ENCODE data around the gene COMMD4.
"Not testable (repeated sequence)": the region's sequence is repeated elsewhere in the genome, so short reads cannot be mapped to it uniquely, and the experiment has no call there.

COMMD4 gene

DNA sequence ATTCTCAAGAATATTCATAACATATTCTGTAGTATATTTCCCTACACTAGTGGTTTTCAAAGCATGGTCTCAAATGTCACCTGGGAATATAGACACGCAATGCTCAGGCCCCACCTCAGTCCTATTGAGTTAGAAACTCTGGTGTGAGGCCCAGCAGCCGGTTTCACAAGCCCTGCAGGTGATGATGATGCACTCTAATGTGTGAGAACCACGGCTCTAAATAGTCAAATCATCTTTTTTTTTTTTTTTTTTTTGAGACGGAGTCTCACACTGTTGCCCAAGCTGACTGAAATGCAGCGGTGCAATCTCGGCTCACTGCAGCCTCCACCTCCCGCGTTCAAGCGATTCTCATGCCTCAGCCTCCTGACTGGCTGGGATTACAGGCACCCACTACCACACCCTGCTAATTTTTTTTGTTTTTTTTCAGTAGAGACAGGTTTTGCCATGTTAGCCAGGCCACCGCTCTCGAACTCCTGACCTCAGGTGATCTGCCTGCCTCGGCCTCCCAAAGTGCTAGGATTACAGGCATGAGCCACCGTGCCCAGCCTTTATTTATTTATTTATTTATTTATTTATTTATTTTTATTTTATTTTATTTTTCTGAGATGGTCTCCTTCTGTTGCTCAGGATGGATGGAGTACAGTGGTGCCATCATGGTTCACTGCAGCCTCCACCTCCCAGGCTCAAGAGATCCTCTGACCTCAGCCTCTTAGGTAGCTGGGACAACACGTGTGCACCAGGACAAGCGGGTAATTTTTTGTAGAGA lies 2.0 kb upstream of the COMMD4 start:
- DNase-seq, result not testable (repeated sequence)

DNA sequence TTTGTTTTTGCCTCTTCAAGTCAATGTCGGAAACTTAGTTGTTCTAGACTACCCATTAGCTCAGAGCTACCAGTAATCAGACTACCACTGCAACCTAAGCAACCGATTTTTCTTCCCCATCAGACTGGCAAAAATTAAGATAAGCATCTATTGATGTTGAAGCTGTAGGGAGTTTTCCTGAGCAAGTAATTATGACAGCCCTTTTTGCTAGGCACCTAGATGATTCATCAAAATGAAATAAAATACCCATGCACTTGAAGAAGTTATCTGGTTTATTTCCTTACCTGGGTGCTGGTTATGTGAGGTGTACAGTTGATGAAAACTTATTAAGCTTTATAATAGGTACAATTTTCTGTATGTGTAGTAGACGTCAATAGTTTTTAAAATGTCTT lies 554 bp upstream of the COMMD4 start:
- no peak for DNase-seq

DNA sequence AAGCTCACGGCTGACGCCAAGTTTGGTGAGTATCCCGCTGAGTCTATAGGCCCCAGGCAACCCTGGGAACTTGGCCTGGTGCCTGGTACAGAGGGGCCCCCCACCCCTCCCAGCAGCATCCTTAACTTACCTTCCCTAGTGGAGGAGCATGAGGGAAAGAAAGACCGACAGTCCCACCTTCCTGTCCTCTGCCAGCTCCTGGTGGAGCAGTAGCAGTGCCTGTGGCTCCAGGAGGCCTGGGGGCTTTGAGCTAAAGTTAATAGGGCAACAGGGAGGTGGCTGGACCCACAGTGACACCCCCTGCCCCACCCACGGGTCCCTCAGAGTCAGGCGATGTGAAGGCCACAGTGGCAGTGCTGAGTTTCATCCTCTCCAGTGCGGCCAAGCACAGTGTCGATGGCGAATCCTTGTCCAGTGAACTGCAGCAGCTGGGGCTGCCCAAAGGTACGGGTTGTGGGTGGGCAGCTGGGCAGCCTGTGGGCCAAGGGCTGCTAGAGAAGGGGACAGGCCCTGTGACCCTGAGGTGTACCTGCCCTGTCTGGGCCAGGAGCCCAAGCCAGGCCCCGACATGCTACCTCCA lies 2.9 kb downstream of the COMMD4 start:
- DNase-seq, result no peak

DNA sequence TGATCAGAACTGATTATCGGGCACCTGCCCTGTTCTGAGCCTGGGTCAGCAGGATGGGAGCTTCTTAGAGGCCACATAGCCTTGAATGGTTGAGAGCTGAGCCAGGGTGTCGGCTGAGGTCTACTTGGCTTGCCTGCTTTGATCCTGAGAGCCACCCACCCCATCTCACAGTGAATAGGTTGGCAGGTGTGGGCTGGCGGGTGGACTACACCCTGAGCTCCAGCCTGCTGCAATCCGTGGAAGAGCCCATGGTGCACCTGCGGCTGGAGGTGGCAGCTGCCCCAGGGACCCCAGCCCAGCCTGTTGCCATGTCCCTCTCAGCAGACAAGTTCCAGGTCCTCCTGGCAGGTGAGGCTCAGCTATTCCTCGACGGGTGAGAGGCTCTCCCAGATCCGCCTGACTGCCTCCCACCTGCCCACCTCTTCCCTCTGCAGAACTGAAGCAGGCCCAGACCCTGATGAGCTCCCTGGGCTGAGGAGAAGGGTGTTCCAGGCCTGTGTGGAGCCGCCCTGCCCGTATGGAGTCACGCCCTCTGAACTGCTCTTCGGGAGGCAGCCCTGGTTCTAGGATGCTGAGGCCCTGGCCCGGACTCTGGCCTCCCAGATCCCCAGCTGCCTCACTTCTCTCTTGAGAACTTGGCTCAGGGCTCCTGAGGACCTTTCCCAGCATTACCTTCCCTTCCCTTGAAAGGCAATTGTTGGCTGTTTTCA lies 3.8 kb downstream of the COMMD4 start:
- DNase-seq, result no peak

DNA sequence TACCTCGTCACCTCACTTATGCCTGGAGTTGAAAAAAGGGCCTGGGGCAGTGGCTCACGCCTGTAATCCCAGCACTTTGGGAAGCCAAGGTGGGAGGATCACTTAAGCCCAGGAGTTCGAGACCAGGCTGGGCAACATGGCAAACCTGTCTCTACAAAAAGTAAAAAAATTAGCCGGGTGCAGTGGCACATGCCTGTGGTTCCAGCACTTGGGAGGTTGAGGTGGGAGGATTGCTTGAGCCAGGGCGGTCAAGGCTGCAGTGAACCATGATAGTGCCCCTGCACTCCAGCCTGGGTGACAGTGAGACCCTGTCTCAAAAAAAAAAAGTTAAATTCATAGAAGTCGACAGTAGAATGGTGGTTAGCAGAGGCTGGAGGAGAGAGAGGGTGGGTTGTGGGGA lies 6.4 kb downstream of the COMMD4 start:
- no peak for DNase-seq

DNA sequence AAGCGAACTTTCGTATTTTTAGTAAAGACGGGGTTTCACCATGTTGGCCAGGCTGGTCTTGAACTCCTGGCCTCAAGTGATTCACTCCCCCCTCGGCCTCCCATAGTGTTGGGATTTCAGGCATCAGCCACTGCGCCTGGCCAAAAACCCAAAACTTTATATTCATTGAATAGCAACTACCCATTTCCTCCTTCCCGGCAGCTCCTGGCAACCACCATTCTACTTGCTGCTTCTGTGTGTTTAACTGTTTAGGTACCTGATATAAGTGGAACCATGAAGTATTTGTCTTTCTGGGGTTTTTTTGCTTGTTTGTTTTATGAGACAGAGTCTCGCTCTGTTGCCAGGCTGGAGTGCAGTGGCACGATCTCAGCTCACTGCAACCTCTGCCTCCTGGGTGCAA lies 8.1 kb downstream of the COMMD4 start:
- not testable (repeated sequence) for DNase-seq

DNA sequence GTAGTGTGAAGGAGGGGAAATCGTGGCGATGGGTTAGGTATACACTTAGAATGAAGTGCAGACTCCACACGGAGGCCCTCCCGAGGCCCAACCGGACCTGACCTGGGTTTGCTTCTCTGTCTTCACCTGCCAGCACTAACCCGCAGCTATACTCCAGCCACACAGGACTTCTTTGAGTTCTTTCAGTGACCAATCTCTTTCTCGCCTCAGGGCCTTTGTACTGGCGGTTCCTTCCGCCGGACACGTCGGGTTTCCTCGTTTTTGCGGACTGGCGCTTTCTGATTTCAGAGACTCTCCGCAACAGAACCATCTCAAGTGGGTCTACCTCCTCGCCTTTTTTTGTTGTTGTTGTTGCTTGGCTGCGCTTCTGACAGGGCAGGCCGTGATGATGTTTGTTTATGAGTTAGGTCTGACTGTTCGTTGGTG lies 10.9 kb downstream of the COMMD4 start, which contains the start of gene NEIL1:
Gene NEIL1, plus strand, starts transcription at position 244 of the 426 bp plus-strand sequence. CDS start 1,867 bp downstream, outside the sequence.
- no peak for DNase-seq

DNA sequence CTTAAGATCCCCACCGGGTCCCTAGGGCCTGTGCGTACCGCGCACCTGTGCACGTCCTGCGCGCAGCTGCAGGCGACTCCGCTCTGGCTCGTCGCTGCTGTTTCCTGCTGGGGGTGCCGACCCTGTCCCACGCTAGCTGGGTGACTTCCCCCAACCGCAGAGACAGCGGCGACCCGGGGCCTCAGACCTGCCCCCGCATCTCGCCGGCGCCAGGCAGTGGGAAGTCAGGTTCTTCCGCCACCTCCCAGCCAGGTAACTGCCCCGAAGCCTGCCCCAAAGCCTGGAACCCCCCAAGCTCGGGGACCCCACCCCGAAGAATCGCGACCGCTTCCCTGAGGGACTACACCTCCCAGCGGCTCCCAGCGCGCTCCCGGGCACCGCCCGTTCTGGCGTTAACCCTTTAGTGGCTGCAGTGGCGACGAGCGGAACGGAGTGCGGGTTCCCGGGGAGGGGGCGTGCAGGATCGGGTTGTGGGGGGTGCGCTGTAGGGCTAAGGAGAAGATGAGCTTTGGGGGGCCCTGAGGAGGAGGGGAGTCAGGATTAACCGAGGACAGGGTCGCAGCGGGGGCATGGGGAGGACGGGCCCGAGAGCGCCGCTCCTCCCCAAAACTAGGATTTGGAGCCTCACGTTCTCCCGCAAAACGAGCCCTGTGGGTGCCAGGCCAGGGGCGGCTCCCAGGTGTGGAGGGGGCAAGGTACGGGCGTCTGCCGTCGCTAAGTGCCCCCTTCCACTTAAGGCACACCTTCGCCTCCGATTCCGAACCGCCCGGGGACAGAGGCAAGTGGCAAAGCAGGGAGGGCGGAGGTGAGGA lies 11.6 kb downstream of the COMMD4 start:
- DNase-seq, result peak; percentile 56

DNA sequence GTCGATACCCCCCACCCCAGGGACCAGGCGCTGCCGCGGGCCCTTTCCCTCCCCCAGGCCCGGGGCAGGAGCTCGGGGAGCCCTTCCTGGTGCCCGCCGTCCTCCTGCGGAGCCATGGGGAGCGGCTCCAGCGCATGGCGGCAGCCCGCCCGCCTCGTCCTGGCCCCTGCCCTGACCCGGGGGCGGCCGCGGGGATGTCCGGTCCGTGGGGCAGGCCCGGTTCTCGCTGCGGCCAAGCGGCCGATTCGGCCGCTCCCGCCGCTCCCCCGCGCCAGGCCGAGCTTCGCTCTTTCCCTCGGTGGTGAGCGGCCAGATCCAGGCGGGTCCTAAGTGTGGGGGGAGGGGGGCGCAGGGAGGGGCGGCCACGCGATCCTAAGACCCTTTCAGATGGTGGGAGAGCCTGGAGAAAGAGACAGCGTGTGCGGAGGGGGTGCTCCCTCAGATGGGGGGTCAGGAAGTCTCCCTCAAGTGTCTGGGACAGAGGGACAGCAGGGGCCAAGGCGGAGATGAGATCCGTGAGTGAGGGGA lies 12.2 kb downstream of the COMMD4 start:
- no peak for DNase-seq

DNA sequence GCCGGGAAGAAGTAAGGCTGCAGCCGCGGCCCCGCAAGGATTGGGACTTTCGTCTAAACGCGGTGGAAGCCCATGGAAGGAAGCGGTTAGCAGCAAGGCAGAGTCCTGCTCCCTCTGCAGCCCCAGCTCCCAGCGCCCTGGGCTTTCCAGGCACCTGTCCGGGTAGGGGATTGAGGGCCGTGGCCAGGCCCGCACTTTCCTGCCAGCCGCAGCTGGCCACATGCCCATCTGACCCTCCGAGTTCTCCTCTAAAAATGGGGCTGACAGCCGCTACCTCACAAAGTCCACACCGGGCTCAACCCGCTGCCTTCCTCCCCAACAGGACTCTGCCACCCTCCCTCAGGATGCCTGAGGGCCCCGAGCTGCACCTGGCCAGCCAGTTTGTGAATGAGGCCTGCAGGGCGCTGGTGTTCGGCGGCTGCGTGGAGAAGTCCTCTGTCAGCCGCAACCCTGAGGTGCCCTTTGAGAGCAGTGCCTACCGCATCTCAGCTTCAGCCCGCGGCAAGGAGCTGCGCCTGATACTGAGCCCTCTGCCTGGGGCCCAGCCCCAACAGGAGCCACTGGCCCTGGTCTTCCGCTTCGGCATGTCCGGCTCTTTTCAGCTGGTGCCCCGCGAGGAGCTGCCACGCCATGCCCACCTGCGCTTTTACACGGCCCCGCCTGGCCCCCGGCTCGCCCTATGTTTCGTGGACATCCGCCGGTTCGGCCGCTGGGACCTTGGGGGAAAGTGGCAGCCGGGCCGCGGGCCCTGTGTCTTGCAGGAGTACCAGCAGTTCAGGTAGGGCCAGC lies 12.9 kb downstream of the COMMD4 start:
- DNase-seq, result no peak

DNA sequence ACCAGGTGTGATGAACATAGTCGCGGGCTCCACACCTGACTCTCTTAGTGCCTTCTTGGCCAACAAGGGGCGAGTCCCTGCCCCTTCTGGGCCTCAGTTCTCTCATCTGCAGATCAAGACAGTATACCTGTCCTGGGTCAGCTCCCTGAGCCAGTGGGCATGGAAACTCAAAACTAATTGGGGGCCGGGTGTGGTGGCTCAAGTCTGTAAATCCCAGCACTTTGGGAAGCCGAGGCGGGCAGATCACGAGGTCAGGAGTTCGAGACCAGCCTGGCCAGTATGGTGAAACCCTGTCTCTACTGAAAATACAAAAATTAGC lies 13.4 kb downstream of the COMMD4 start:
- DNase-seq, result not testable (repeated sequence)

DNA sequence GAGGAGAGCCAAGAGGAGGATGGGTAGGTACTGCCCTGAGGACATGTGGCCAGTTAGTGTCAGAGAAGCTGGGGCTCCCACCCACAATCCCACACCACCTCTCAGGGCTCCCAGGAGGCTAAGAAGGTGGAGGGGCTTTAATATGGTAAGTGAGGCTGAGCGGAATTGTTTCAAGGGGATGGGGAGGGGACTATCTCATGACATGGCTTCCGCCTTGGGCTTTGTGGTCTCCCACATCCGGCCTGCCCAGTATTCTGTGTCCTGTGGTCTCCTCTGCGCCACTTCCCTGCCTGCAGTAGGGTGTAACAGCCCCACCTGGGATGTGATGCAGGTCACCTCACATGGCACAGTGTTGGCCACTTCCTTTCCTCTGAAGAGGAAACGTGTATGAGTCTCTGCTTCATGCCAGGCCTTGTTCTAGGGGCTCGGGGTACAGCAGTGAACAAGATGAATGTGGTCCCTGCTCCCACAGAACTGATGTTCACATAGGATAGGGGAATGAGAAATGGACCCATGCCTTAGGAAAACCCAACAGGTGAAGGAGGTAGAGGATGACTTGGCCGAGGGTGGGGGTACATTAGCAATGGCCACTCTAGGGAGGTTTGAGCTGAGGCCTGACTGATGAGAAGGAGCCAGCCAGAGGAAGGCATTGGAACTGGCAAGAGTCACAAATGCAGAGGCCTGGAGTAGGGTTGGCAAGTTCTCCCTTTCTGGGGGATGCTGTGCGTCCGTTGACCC lies 14.2 kb downstream of the COMMD4 start:
- peak; percentile 63 for DNase-seq

DNA sequence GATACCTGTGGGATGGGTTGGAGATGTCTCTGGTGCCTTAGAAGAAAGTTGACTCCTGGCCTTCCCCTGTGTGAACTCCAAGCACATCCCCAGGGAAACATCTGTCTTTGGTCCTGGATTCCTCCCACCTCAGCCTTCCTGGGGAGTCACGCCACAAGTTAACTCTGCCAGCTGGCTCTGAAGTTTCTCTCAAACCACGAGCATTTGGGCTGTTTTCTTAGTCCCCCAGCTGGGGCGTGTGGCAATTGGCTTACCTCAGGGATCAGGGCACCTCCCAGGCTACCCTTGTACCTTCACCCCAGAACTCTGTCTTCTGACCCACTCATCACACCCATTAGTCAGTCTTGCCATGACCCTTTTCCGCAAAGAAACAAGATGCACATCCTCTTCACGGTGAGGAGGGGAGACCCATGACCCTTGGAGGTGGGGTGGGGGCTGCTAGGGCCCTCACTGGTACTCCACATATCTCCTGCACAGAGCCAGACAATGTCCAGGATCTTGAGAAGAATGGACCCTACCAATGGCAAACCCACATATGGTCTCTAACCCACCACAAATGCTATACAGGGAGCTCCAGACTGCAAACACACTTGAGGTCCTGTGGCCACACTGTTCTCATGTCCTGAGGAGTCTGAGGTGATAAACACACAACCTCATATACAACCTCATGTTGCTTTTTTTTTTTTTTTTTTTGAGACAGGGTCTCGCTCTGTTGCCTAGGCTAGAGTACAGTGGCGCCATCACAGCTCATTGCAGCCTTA lies 14.9 kb downstream of the COMMD4 start:
- no peak for DNase-seq

DNA sequence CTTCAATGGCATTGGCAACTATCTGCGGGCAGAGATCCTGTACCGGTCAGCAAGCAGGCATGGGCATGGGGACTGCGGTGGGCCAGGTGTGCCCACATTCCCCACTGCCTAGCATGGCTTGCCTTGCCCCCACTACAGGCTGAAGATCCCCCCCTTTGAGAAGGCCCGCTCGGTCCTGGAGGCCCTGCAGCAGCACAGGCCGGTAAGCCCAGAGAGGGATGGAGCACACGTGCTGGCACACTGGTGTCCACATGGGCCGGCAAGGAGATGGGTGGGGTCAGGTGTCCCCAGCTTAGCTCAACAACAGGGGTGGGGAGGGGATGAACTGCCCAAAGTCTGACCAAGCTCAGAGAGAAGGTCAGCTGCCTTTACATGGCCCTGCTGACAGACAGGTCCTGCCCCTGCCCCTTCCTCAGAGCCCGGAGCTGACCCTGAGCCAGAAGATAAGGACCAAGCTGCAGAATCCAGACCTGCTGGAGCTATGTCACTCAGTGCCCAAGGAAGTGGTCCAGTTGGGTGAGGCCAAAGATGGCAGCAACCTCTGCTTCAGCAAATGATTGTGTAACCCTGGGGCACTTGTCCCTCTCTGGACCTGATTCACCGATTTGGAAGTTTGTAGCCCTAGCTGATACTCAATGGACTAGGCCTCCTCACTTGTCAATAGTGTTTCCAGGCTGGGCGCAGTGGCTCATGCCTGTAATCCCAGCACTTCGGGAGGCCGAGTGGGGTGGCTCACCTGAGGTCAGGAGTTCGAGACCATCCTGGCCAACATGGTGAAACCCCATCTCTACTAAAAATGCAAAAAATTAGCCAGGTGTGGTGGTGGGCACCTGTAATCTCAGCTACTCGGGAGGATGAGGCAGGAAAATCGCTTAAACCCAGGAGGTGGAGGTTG lies 16.6 kb downstream of the COMMD4 start:
- no peak for DNase-seq

DNA sequence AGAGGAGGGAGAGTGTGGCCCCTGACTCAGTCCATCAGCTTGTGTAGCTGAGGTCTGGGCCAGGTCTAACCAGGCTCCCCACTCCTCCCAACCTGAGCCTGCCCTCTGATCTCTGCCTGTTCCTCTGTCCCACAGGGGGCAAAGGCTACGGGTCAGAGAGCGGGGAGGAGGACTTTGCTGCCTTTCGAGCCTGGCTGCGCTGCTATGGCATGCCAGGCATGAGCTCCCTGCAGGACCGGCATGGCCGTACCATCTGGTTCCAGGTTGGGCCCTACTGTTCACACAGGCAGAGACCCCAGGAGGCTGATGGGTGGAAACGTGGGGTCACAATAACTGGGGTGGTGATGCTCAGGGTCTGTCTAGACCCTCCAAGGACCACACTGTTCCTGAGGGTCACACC lies 17.7 kb downstream of the COMMD4 start:
- DNase-seq, result no peak

DNA sequence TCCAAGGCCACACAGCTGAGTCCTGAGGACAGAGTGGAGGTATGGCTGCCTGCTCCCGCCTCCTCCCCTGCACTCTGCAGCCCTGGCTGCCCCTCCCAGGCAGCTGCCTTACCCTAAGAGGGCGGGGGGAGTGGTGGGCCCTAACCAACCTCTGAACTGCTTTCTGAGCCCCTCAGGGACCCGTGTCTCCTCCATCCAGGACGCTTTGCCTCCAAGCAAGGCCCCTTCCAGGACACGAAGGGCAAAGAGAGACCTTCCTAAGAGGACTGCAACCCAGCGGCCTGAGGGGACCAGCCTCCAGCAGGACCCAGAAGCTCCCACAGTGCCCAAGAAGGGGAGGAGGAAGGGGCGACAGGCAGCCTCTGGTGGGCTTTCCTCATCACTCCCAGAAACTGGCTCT lies 18.6 kb downstream of the COMMD4 start:
- no peak for DNase-seq

DNA sequence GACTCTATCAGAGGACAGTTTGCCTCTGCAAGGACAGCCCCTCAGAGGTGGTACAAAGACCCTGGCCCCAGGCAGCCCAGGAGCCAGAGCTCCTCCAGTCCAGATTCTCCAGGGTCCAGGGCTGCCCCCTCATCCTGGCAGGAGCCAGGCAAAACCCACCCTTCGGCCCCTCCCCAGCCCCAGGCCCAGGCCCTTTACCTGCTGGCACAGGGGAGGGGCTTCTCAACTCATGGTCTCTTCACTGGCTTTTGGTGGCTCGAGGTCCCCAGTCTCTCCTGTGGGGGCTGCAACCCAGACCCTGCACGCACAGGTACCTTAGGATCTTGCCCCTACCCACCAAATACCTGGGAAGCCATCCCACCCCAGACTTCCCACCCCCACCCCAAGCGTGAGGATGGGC lies 19.5 kb downstream of the COMMD4 start:
- DNase-seq, result no peak

DNA sequence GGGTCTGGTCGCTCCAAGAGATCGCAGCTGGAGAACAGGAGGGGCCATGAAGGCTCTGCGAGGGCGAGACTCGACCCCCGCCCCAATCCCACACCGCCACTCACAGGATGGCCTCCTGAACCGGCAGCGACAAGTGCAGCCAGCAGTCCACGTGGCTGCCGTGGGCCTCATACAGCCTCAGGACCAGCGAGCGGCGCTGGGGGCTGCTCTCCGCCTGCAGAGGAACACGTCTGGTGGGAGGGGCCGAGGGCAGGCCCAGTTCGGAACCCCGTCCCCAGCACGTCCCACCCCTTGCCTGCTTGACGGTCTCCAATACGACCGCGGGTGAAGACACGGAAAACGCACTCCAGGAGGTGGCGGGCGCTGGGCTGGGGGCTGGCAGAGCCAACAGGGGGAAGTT lies 20.1 kb downstream of the COMMD4 start:
- no peak for DNase-seq

DNA sequence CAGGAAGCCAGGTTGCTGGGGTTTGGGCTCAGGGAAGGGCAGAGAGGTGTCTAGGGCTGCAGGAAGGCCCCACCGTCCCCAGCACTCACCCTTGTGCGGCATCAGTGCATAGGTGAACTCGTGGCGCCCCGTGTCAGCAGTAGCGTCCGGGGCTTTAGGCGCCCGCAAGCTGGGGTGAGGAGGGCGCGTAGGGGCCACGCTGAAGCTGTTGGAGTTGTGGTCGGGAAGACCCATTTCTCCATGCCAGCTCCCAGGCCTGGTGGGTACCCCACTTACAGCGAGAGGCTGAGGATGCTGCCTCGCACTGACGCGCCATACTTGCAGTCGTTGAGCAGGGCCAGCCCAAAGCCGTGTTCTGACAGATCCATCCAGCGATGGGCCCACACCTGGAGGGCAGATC lies 20.7 kb downstream of the COMMD4 start:
- no peak for DNase-seq
